ENCODE results near the gene BLOC1S5. TPM values are rescaled to one million over a fixed set of nuclear protein-coding genes. Genes with fewer than 3 reads are reported as not detected.

Gene BLOC1S5
- total and polyA plus RNA-seq, 11 donors = 4.3 to 15.2 (median 8.8) TPM

- Histone ChIP-seq H3K4me1 (no peaks in the 10 kb centered on the region), H3K27me3 (no peaks in the 10 kb centered on the region), H3K36me3 (peaks cover 0 to 85% (median 58%) of the 10 kb centered on the region in 9 donors), H3K9me3 (peaks cover 0 to 6% (median 0%) of the 10 kb centered on the region in 12 donors), H3K27ac (no peak overlapping the region), H3K4me3 (no peak overlapping the region)
- ATAC-seq (no peak), DNase-seq (no peak)
- intact Hi-C loops (cut with DNase I) = no loop called here
- no peak for TF ChIP-seq POLR2A (IDR thresholded peaks at IDR 0.05)
- TF ChIP-seq, protein P1, sequence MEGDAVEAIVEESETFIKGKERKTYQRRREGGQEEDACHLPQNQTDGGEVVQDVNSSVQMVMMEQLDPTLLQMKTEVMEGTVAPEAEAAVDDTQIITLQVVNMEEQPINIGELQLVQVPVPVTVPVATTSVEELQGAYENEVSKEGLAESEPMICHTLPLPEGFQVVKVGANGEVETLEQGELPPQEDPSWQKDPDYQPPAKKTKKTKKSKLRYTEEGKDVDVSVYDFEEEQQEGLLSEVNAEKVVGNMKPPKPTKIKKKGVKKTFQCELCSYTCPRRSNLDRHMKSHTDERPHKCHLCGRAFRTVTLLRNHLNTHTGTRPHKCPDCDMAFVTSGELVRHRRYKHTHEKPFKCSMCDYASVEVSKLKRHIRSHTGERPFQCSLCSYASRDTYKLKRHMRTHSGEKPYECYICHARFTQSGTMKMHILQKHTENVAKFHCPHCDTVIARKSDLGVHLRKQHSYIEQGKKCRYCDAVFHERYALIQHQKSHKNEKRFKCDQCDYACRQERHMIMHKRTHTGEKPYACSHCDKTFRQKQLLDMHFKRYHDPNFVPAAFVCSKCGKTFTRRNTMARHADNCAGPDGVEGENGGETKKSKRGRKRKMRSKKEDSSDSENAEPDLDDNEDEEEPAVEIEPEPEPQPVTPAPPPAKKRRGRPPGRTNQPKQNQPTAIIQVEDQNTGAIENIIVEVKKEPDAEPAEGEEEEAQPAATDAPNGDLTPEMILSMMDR (IDR thresholded peaks at IDR 0.05) = no peak
- 90 to 94% (median 93%) methylated on average over 3 of the region's 3 CpGs for WGBS, 4 donors
Observed at GRCh38 chr6:8090650-8091049, 26.5 kb upstream of the BLOC1S5 start.

- intact Hi-C loops (cut with DNase I) = no loop called here
- Histone ChIP-seq H3K4me1 (peaks cover 0 to 9% (median 0%) of the 10 kb centered on the region in 12 donors), H3K27ac (no peak overlapping the region), H3K27me3 (no peaks in the 10 kb centered on the region), H3K4me3 (no peak overlapping the region), H3K9me3 (peaks cover 0 to 6% (median 0%) of the 10 kb centered on the region in 12 donors), H3K36me3 (peaks cover 0 to 74% (median 41%) of the 10 kb centered on the region in 9 donors)
- no peak for TF ChIP-seq POLR2A (IDR thresholded peaks at IDR 0.05)
- TF ChIP-seq, protein P1 (IDR thresholded peaks at IDR 0.05) = no peak
- WGBS, 4 donors = 87 to 95% (median 94%) methylated on average over 2 of the region's 2 CpGs
- no peak for ATAC-seq
- no peak for DNase-seq
Observed at GRCh38 chr6:8088886-8089285, 24.7 kb upstream of the BLOC1S5 start.

DNA sequence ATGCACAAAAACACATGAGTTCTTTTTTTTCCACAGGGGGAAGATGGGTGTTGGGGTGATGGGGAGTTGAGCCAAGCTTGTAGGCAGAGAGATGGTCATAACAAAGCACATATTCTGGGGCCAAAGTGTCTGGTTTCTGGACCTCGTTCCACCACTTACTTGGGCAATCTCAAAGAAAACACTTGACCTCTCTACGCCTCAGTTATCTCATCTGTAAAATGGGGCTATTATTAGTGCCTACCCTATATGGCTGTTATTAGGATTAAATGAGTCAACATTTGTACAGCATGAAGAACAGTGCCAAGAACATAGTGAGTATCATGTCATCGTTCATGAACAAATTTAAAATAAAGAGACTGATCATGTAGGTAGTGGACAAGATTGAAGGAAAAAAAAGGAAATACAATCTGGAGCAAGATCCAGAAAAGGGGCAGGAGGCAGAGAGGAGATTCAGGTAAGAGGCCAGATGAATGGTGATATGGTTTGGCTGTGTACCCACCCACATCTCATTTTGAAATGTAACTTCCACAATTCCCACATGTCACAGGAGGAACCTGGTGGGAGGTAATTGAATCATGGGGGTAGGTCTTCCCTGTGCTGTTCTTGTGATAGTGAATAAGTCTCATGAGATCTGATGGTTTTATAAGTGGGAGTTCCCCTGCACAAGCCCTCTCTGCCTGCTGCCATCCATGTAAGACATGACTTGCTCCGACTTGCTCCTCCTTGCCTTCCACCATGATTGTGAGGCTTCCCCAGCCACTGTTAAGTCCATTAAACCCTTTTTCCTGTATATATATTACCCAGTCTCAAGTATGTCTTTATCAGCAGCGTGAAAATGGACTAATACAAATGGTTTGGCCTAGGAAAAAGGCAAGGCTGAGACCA lies 23.9 kb upstream of the BLOC1S5 start:
- intact Hi-C loops (cut with DNase I) = no loop called here
- ATAC-seq (no peak), DNase-seq (no peak)
- peaks cover 0 to 17% (median 3%) of the 10 kb centered on the region in 12 donors for H3K4me1 ChIP-seq
- no peak overlapping the region for H3K27ac ChIP-seq
- peaks cover 0 to 68% (median 38%) of the 10 kb centered on the region in 9 donors for H3K36me3 ChIP-seq
- H3K27me3 ChIP-seq = no peaks in the 10 kb centered on the region
- H3K9me3 ChIP-seq = peaks cover 0 to 6% (median 0%) of the 10 kb centered on the region in 12 donors
- H3K4me3 ChIP-seq = no peak overlapping the region
- TF ChIP-seq, protein P1 (IDR thresholded peaks at IDR 0.05) = no peak
- TF ChIP-seq POLR2A (IDR thresholded peaks at IDR 0.05) = no peak
- 86 to 97% (median 93%) methylated on average over 5 of the region's 5 CpGs for WGBS, 4 donors

DNA sequence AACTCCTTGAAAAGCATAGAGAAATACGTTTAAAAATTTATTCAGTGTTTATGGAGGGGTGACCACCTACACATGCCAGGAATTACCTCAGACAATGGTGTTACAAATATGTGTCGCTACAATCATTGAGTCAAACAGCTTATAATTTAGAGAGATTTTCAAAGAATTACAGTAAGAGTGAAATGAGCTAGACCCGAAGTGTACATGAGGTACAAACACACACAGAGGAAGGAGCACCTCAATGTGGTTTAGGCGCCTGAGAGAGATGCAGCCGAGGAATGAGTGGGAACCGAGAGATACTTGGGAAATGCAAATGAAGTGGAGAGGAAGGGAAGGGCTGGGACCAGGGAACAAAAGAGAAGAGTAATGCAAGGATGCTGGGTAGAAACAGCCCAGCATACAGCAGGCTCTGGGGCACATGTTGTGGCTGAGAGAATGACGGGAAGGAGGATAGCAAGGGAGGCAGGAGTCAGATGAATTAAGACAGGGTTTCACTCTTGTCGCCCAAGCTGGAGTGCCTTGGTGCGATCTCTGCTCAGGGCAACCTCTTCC lies 22.6 kb upstream of the BLOC1S5 start:
- Histone ChIP-seq H3K27ac (no peak overlapping the region), H3K9me3 (peaks cover 0 to 6% (median 0%) of the 10 kb centered on the region in 12 donors), H3K4me1 (peaks cover 0 to 24% (median 8%) of the 10 kb centered on the region in 12 donors), H3K4me3 (no peak overlapping the region), H3K27me3 (no peaks in the 10 kb centered on the region), H3K36me3 (peaks cover 0 to 59% (median 38%) of the 10 kb centered on the region in 9 donors)
- WGBS, 4 donors = 92 to 93% (median 93%) methylated on average over 9 of the region's 9 CpGs
- no peak for TF ChIP-seq POLR2A (IDR thresholded peaks at IDR 0.05)
- TF ChIP-seq, protein P1 (IDR thresholded peaks at IDR 0.05) = no peak
- intact Hi-C loops (cut with DNase I) = no loop called here
- ATAC-seq = no peak
- no peak for DNase-seq

All from heart left ventricle (tissue), 16 donors.